Glomerular visceral epithelial cell (primary cell): ENCODE results near the gene CHRNA4.

Experiments used
- DNase-seq: peaks from one replicate; pipeline ENCODE4 v3.0.0-alpha.2; 2016; ENCODE audit errors: extremely low spot score

CHRNA4 gene

GRCh38 chr20:63360850-63361518 lies at the start of gene CHRNA4:
TSS of gene CHRNA4 (minus strand) at chr20:63361349. CDS start at chr20:63361165, 184 bp downstream.
- no peak for DNase-seq

GRCh38 chr20:63409834-63410435 lies 48.8 kb upstream of the CHRNA4 start:
- DNase-seq: no peak

GRCh38 chr20:63409066-63409833 lies 48.1 kb upstream of the CHRNA4 start:
- DNase-seq: no peak

GRCh38 chr20:63408684-63409046 lies 47.5 kb upstream of the CHRNA4 start:
- no peak for DNase-seq

GRCh38 chr20:63407928-63408683 lies 47.0 kb upstream of the CHRNA4 start:
- DNase-seq: no peak

GRCh38 chr20:63406617-63407245 lies 45.6 kb upstream of the CHRNA4 start:
- no peak for DNase-seq

DNA sequence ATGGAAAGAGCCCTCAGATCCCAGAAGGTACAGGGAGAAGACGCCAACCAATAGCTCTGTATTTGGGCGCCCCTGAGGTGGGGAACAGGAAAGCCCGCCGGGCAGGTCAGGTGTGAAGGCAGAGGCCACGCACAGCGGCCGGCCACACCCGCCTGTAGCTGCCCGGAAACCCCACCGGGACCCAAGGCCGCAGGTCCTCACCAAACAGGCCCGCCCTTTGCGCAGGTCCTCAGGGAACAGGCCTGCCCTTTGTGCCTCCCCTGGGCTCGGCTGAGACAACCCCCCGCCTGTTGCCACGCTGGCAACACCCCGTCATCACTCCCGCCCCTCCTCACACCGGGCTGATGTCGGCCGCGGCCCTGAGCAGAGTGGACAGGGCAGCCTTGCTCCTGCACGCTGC lies 44.9 kb upstream of the CHRNA4 start:
- DNase-seq: no peak

GRCh38 chr20:63405102-63405730 lies 44.1 kb upstream of the CHRNA4 start:
- DNase-seq: no peak

GRCh38 chr20:63404129-63405085 lies 43.3 kb upstream of the CHRNA4 start:
- DNase-seq: no peak

DNA sequence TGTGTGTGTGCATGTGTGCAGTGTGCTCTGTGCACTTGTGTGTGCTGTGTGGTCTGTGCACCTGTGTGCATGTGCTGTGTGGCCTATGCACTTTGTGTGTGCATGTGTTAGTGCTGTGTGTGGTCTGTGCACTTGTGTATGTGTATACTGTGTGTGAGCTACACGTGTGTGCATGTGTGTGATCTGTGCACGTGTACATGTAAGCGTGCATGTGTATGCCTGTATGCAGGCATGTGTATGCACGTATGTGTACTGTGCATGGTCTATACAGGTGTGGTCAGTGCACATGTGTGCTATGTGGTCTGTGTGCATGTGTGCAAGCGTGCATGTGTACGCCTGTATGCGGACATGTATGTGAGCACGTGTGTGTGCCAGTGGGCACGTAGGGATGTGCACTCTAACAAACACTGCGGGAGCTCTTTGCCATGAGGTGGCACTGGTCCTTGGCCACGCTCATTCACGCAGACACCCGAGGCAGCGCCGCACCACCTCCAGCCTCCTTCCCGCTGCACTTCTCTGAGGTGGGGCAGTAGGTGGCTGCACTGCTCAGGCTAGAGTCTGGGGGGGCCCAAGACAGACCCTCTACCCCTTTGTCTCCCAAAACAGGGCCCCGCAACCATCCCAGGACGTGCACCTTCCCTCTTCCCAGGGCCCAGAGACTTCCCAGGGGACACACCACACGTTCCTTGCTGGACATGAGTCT lies 42.4 kb upstream of the CHRNA4 start:
- no peak for DNase-seq

DNA sequence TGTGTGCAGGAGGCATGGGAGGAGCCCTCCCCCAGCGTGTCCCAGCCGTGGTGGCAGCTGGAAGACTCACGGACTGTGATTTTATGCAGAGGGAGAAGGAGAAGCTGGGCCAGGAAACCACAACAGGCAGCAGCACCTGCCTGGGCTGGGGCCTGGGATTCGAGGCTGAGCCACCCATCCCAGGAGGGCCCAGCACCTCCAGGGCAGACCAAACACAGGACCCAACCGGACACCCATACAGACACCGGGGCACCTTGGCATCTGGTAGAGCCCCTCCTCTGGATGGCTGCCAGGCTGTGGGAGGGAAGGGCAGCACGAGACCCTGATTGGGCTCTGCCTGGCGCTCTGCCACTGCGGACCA lies 41.7 kb upstream of the CHRNA4 start:
- DNase-seq: no peak

- DNase-seq: no peak
Measured at GRCh38 chr20:63402181-63402859, 41.2 kb upstream of the CHRNA4 start.

- no peak for DNase-seq
Measured at GRCh38 chr20:63401384-63402110, 40.4 kb upstream of the CHRNA4 start.

DNA sequence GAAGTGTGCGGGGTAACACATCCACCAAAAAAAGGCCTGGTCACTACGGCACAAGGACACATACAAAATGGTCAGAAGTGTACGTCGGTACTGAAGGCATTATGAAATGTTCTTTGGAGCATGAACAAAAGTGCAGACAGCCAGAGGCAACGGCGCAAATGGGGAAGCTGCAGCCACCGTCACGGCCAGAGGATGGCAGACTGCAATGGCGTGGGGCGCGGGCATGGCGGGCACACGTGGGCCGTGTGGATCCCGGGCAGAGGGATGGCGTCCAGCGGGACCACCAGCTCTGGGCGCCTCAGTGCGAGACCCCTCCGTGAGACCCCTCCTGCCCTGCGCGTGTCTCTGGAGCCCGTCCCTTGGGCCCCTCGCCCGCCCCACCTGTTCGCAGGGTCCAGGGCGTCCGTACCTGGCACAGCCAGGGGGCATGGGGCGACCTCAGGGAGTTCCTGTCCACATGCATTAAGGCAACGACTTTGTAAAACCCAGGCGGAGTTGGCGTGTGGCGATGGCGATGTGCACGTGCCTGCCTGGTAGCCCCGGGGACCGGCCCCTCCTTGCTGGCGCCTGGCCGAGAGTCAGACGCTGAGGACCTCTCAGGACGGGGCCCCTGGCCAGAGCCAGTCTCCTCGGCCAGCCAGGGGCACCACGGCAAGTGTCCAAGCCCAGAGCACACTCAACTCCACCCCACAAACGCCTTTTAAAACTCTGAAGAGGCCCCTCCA lies 39.5 kb upstream of the CHRNA4 start:
- no peak for DNase-seq

DNA sequence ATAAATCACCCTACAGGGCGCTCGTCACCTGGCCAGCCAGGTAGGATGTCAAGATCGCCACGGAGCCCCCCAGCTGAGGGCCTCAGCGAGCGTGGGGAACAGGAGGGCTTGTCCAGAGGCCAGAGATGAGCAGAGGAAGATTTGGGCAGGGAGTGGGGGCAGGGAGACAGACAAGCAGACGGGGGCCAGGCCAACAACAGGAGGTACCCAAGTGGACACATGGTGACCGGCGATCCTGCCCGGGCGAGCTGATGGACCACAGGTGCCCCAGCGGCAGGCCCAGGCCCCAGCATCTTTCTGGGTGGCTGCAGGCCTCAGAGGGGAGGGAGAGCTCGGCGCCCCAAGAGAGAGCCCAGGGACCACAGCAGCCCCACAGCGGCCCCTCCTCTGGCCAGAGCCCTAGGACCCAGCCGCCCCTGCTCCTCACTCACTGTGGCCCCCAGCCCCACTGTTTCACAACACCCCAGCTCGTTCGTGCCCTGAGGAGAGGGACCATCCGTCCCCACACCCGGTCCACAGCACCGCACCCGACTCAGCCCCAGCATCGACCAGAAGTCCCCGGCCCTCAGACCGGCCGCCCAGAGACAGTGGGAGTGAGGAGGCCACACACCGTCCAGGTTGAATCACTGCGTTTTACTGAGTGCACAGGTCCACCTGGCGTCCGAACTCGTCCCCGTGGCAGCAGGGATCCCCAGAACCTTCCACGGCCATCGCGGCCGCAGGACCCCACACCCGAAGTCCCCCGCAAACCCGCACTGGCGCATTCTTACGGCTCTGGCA lies 38.6 kb upstream of the CHRNA4 start:
- no peak for DNase-seq

- no peak for DNase-seq
Measured at GRCh38 chr20:63398744-63399514, 37.8 kb upstream of the CHRNA4 start.
